Esophagus squamous epithelium (tissue), 5 donors: ENCODE measurements around the gene MLH1. TPM values are rescaled to one million over a fixed set of nuclear protein-coding genes. Genes with fewer than 3 reads are reported as not detected.
A peak's percentile ranks its signal among the peaks of the same experiment; 100 is the strongest.
"Not testable (repeated sequence)": the region's sequence is repeated elsewhere in the genome, so short reads cannot be mapped to it uniquely, and the experiment has no call there.

Experiments
- DNase-seq: peaks from one replicate; lab custom pipeline; 2025; lab: John Stamatoyannopoulos, UW
- H3K27ac ChIP-seq, 4 donors: fragments of 200-600 bp; sonication (generic); one replicate each; pipeline ENCODE4 v1.5.1; 2016 to 2019; ENCODE audit warnings: mild to moderate bottlenecking in 1 of 4
- H3K27me3 ChIP-seq, 4 donors: fragments of 200-600 bp; sonication (generic); 1 replicate in 3 of 4; 2 replicates in 1 of 4; pipeline versions ENCODE4 v1.5.1 to v1.6.0; 2017 to 2021; ENCODE audit warnings: antibody characterized with exemption in 1 of 4
- H3K36me3 ChIP-seq, 3 donors: fragments of 200-600 bp; sonication (generic); one replicate each; pipeline ENCODE4 v1.5.1; 2016 to 2019
- H3K4me1 ChIP-seq, 3 donors: fragments of 200-600 bp; sonication (generic); one replicate each; pipeline ENCODE4 v1.5.1; 2017 to 2019
- H3K4me3 ChIP-seq, 4 donors: fragments of 200-600 bp; sonication (generic); 1 replicate in 3 of 4; 2 replicates in 1 of 4; pipeline ENCODE4 v1.5.1; 2016 to 2019; ENCODE audit warnings: mild to moderate bottlenecking in 2 of 4, moderate library complexity in 1 of 4
- H3K9me3 ChIP-seq, 3 donors: fragments of 200-600 bp; sonication (generic); one replicate each; pipeline ENCODE4 v1.5.1; 2016 to 2019
- CTCF ChIP-seq, 6 experiments: fragments of 450-650 bp in 4 of 6; fragments of 200-600 bp in 2 of 6; sonication (generic) in 2 of 6; IDR thresholded peaks; one replicate each; pipeline ENCODE4 v1.5.1; 2016 to 2019; ENCODE audit warnings: antibody characterized with exemption in 6 of 6, mild to moderate bottlenecking in 4 of 6, moderate library complexity in 4 of 6
- POLR2A ChIP-seq, 4 donors: fragments of 450-650 bp; IDR thresholded peaks; one replicate each; pipeline ENCODE4 v1.6.1; 2017; ENCODE audit warnings: antibody characterized with exemption in 4 of 4, mild to moderate bottlenecking in 4 of 4, moderate library complexity in 3 of 4
- WGBS, 2 donors: methylation state at CpG; one replicate each; pipeline ENCODE4 v1.1.5; 2018; 5-methylcytosine and 5-hydroxymethylcytosine counted together
- intact Hi-C: fragments of 100-400 bp; cut with DNase I; formaldehyde crosslinking; loops from one replicate; pipeline ENCODE4 v1.15.0; 2022
- total RNA-seq, 4 donors: library from RNA; depleted of rRNA; stranded (reverse); fragments of >200 nt; gene quantifications; one replicate each; pipeline ENCODE4 v1.1.0, GENCODE V29; 2016
- donor health status: DM: yes; HTN: yes; CAD: no.

Gene MLH1
- total RNA-seq, 4 donors from 2014 or later = 15.7 to 33.4 (median 26.1) TPM

GRCh38 chr3:37052860-37053259, 59.5 kb downstream of the MLH1 start:
- intact Hi-C loops = no loop called here
- H3K27ac ChIP-seq = no peak overlapping the region

GRCh38 chr3:37053337-37053736, 60.0 kb downstream of the MLH1 start:
- Histone ChIP-seq H3K27ac (peak overlapping the region in 2 of 4 donors; percentile 65 to 74), H3K9me3 (no peaks in the 10 kb centered on the region), H3K36me3 (peaks cover 12 to 100% (median 33%) of the 10 kb centered on the region in 3 donors), H3K4me3 (no peak overlapping the region), H3K27me3 (no peaks in the 10 kb centered on the region), H3K4me1 (peaks cover 0 to 21% (median 11%) of the 10 kb centered on the region in 3 donors)
- no peak for DNase-seq
- TF ChIP-seq POLR2A (IDR thresholded peaks at IDR 0.05) = no peak
- TF ChIP-seq CTCF (IDR thresholded peaks at IDR 0.05) = no peak
- WGBS, 2 donors = 75 to 80% methylated on average over 6 of the region's 6 CpGs
- intact Hi-C loops = no loop called here

More at GRCh38 chr3:37052860-37053259, 59.5 kb downstream of the MLH1 start:
- no peaks in the 10 kb centered on the region for H3K9me3 ChIP-seq
- H3K36me3 ChIP-seq = peaks cover 12 to 100% (median 34%) of the 10 kb centered on the region in 3 donors
- no peak for TF ChIP-seq POLR2A (IDR thresholded peaks at IDR 0.05)
- no peak for TF ChIP-seq CTCF (IDR thresholded peaks at IDR 0.05)
- peaks cover 0 to 21% (median 11%) of the 10 kb centered on the region in 3 donors for H3K4me1 ChIP-seq
- no peaks in the 10 kb centered on the region for H3K27me3 ChIP-seq
- H3K4me3 ChIP-seq = no peak overlapping the region
- DNase-seq = no peak

- TF ChIP-seq POLR2A (IDR thresholded peaks at IDR 0.05) (no peak), CTCF (IDR thresholded peaks at IDR 0.05) (no peak)
- H3K4me1 ChIP-seq = peaks cover 0 to 21% (median 11%) of the 10 kb centered on the region in 3 donors
- intact Hi-C loops = no loop called here
- H3K27ac ChIP-seq = peak overlapping the region in 3 of 4 donors; percentile 61 to 74 (median 65)
- 93 to 100% methylated on average over 2 of the region's 2 CpGs for WGBS, 2 donors
- no peak overlapping the region for H3K4me3 ChIP-seq
- no peak for DNase-seq
- H3K36me3 ChIP-seq = peaks cover 12 to 100% (median 35%) of the 10 kb centered on the region in 3 donors
- no peaks in the 10 kb centered on the region for H3K27me3 ChIP-seq
- no peaks in the 10 kb centered on the region for H3K9me3 ChIP-seq
These were observed 60.4 kb downstream of the MLH1 start for GRCh38 chr3:37053753-37054152.

- no peak for TF ChIP-seq CTCF (IDR thresholded peaks at IDR 0.05)
- no peak for TF ChIP-seq POLR2A (IDR thresholded peaks at IDR 0.05)
- H3K27ac ChIP-seq = peak overlapping the region in 3 of 4 donors; percentile 61 to 74 (median 65)
- intact Hi-C loops = no loop called here
- H3K36me3 ChIP-seq = peaks cover 12 to 100% (median 35%) of the 10 kb centered on the region in 3 donors
- H3K27me3 ChIP-seq = no peaks in the 10 kb centered on the region
- no peak for DNase-seq
- H3K9me3 ChIP-seq = no peaks in the 10 kb centered on the region
- 65 to 66% methylated on average over 3 of the region's 3 CpGs for WGBS, 2 donors
- H3K4me1 ChIP-seq = peaks cover 0 to 21% (median 11%) of the 10 kb centered on the region in 3 donors
- no peak overlapping the region for H3K4me3 ChIP-seq
These were observed 61.1 kb downstream of the MLH1 start for GRCh38 chr3:37054370-37054769.

- peak overlapping the region in 3 of 4 donors; percentile 23 to 61 (median 54) for H3K27ac ChIP-seq
- intact Hi-C loops, H3K4me3 ChIP-seq, H3K9me3 ChIP-seq, DNase-seq, H3K27me3 ChIP-seq: not testable (repeated sequence)
- H3K36me3 ChIP-seq = peaks cover 7 to 100% (median 29%) of the 10 kb centered on the region in 3 donors
- peaks cover 0 to 21% (median 11%) of the 10 kb centered on the region in 3 donors for H3K4me1 ChIP-seq
- 67 to 81% methylated on average over 6 to 8 of the region's 8 CpGs for WGBS, 2 donors
These were observed 61.8 kb downstream of the MLH1 start for GRCh38 chr3:37055077-37055476.
